IMR-90 (cell line): ENCODE measurements around the gene ST6GALNAC4. TPM values are rescaled to one million over a fixed set of nuclear protein-coding genes. Genes with fewer than 3 reads are reported as not detected.

Experiments
- ATAC-seq: fragments of 200-7000 bp; cut with Tn5 transposase; 2 replicates; pipeline ENCODE4 v1.9.1; 2020; ENCODE audit warnings: low read depth, mild to moderate bottlenecking, moderate library complexity
- BruUV-seq: library from RNA; stranded (reverse); fragments of 400-500 nt; replicated peaks from 2 replicates; lab custom pipeline; 2021; lab: Mats Ljungman, UMichigan
- CTCF ChIA-PET: fragments of 300-600 bp; formaldehyde crosslinking; extraction: SDS; loops from one replicate; lab custom pipeline; 2021; ENCODE audit warnings: antibody characterized with exemption; lab: Yijun Ruan, JAX
- POLR2A ChIA-PET: fragments of 300-600 bp; sonication (Branson Sonifier 250); formaldehyde crosslinking; loops from one replicate; lab custom pipeline; 2022; ENCODE audit warnings: antibody characterized with exemption; ENCODE audit not compliant: unreplicated experiment; lab: Charles Lee
- DNase-seq: peaks from one replicate; pipeline ENCODE4 v3.0.0; 2013
- H2AFZ ChIP-seq: replicated peaks from 2 replicates; pipeline ENCODE3; 2013; ENCODE audit warnings: low read length, mild to moderate bottlenecking; ENCODE audit not compliant: poor library complexity
- H2AK5ac ChIP-seq: 2 replicates; pipeline ENCODE4 v1.6.1; 2013; ENCODE audit warnings: low read depth, low read length, inconsistent platforms
- H2AK9ac ChIP-seq: replicated peaks from 2 replicates; pipeline ENCODE3; 2013; ENCODE audit warnings: mild to moderate bottlenecking, low read depth, low read length, moderate library complexity; ENCODE audit not compliant: poor library complexity
- H2BK120ac ChIP-seq: 2 replicates; pipeline ENCODE4 v1.6.1; 2013; ENCODE audit warnings: low read depth, low read length, inconsistent platforms
- H2BK15ac ChIP-seq: 3 replicates; pipeline ENCODE4 v1.6.1; 2013; ENCODE audit warnings: low read depth, low read length, inconsistent platforms
- H2BK20ac ChIP-seq: 2 replicates; pipeline ENCODE4 v1.6.1; 2013; ENCODE audit warnings: low read depth, mild to moderate bottlenecking, inconsistent platforms, low read length, moderate library complexity
- H2BK5ac ChIP-seq: 2 replicates; pipeline ENCODE4 v1.6.1; 2013; ENCODE audit warnings: mild to moderate bottlenecking, low read depth, low read length, inconsistent platforms; ENCODE audit not compliant: poor library complexity, severe bottlenecking
- H3K14ac ChIP-seq: replicated peaks from 2 replicates; pipeline ENCODE4 v1.6.1; 2013; ENCODE audit warnings: low read depth, low read length, inconsistent platforms
- H3K18ac ChIP-seq: 2 replicates; pipeline ENCODE4 v1.6.1; 2013; ENCODE audit warnings: low read depth, low read length, control low read depth
- H3K23ac ChIP-seq: 2 replicates; pipeline ENCODE4 v1.6.1; 2013; ENCODE audit warnings: low read depth, low read length, inconsistent platforms
- H3K27ac ChIP-seq: 2 replicates; pipeline ENCODE4 v1.5.1; 2013; ENCODE audit warnings: mild to moderate bottlenecking, control low read depth, low read length; ENCODE audit not compliant: insufficient read depth
- H3K27me3 ChIP-seq: 2 replicates; pipeline ENCODE4 v1.6.1; 2013; ENCODE audit warnings: low read length; ENCODE audit not compliant: control insufficient read depth, insufficient read depth
- H3K36me3 ChIP-seq: 2 replicates; pipeline ENCODE4 v1.6.1; 2013; ENCODE audit warnings: low read length, mixed read lengths; ENCODE audit not compliant: control insufficient read depth, insufficient read depth
- H3K4ac ChIP-seq: 2 replicates; pipeline ENCODE4 v1.6.1; 2013; ENCODE audit warnings: low read depth, low read length, inconsistent platforms
- H3K4me1 ChIP-seq: 2 replicates; pipeline ENCODE4 v1.6.1; 2013; ENCODE audit warnings: low read length, mixed read lengths; ENCODE audit not compliant: control insufficient read depth, insufficient read depth
- H3K4me2 ChIP-seq: 2 replicates; pipeline ENCODE4 v1.6.1; 2013; ENCODE audit warnings: low read depth, mild to moderate bottlenecking, control low read depth, low read length, moderate library complexity
- H3K4me3 ChIP-seq: 2 replicates; pipeline ENCODE4 v1.5.1; 2013; ENCODE audit warnings: low read depth, mild to moderate bottlenecking, control low read depth, low read length, moderate library complexity; ENCODE audit not compliant: insufficient read depth
- H3K56ac ChIP-seq: 2 replicates; pipeline ENCODE4 v1.6.1; 2013; ENCODE audit warnings: low read length, inconsistent platforms; ENCODE audit not compliant: insufficient read depth; ENCODE audit errors: extremely low read depth
- H3K79me1 ChIP-seq, 2 experiments: 2 replicates each; pipeline ENCODE4 v1.6.1; 2013; ENCODE audit warnings: low read length in 2 of 2, inconsistent platforms in 1 of 2, low read depth in 1 of 2
- H3K9ac ChIP-seq: 2 replicates; pipeline ENCODE4 v1.6.1; 2013; ENCODE audit warnings: low read depth, low read length, control low read depth
- H3K9me1 ChIP-seq: 2 replicates; pipeline ENCODE4 v1.6.1; 2013; ENCODE audit warnings: low read length, inconsistent platforms; ENCODE audit not compliant: insufficient read depth
- H3K9me3 ChIP-seq: 2 replicates; pipeline ENCODE4 v1.6.1; 2013; ENCODE audit warnings: low read length; ENCODE audit not compliant: control insufficient read depth, insufficient read depth
- H4K20me1 ChIP-seq: 2 replicates; pipeline ENCODE4 v1.6.1; 2013; ENCODE audit warnings: low read length, inconsistent platforms; ENCODE audit not compliant: insufficient read depth
- H4K5ac ChIP-seq: 2 replicates; pipeline ENCODE4 v1.6.1; 2013; ENCODE audit warnings: mild to moderate bottlenecking, low read depth, low read length, control low read depth
- H4K8ac ChIP-seq, 2 experiments: 2 replicates each; pipeline ENCODE4 v1.6.1; 2013; ENCODE audit warnings: low read depth in 2 of 2, low read length in 2 of 2, control low read depth in 1 of 2, inconsistent platforms in 1 of 2
- H4K91ac ChIP-seq: 2 replicates; pipeline ENCODE4 v1.6.1; 2013; ENCODE audit warnings: low read depth, low read length, inconsistent platforms; ENCODE audit not compliant: insufficient read depth
- BHLHE40 ChIP-seq: fragments of 150-350 bp; IDR thresholded peaks from 2 replicates; pipeline ENCODE4 v1.6.1; 2016; ENCODE audit warnings: mild to moderate bottlenecking, low read depth, low read length
- CEBPB ChIP-seq: IDR thresholded peaks from 2 replicates; pipeline ENCODE4 v1.6.1; 2012; ENCODE audit warnings: low read depth, low read length, improper control_type of control experiment
- CHD1 ChIP-seq: IDR thresholded peaks from 2 replicates; pipeline ENCODE4 v1.6.1; 2012; ENCODE audit warnings: low read depth, low read length, improper control_type of control experiment
- CTCF ChIP-seq: conservative IDR thresholded peaks from 2 replicates; pipeline ENCODE4 v1.5.1; 2012; ENCODE audit warnings: mild to moderate bottlenecking, low read depth, low read length, improper control_type of control experiment
- ELK1 ChIP-seq: fragments of 150-350 bp; IDR thresholded peaks from 2 replicates; pipeline ENCODE4 v1.6.1; 2016; ENCODE audit warnings: low read depth, mild to moderate bottlenecking, low read length, moderate library complexity, borderline replicate concordance
- MAFK ChIP-seq: IDR thresholded peaks from 2 replicates; pipeline ENCODE4 v1.6.1; 2012; ENCODE audit warnings: low read depth, low read length, improper control_type of control experiment
- MAZ ChIP-seq: IDR thresholded peaks from 2 replicates; pipeline ENCODE4 v1.6.1; 2012; ENCODE audit warnings: low read depth, mild to moderate bottlenecking, low read length, improper control_type of control experiment, moderate library complexity, borderline replicate concordance
- MXI1 ChIP-seq: IDR thresholded peaks from 2 replicates; pipeline ENCODE4 v1.6.1; 2012; ENCODE audit warnings: low read depth, mild to moderate bottlenecking, low read length, moderate library complexity, borderline replicate concordance
- NFE2L2 ChIP-seq: fragments of 150-350 bp; IDR thresholded peaks from 2 replicates; pipeline ENCODE4 v1.6.1; 2016; ENCODE audit warnings: low read depth, mild to moderate bottlenecking, low read length
- POLR2A ChIP-seq: IDR thresholded peaks from 2 replicates; pipeline ENCODE4 v1.6.1; 2012; ENCODE audit warnings: mild to moderate bottlenecking, low read depth, low read length
- RAD21 ChIP-seq: IDR thresholded peaks from 2 replicates; pipeline ENCODE4 v1.6.1; 2012; ENCODE audit warnings: low read length, improper control_type of control experiment
- RFX5 ChIP-seq: IDR thresholded peaks from 2 replicates; pipeline ENCODE4 v1.8.0; 2012; ENCODE audit warnings: low read depth, mild to moderate bottlenecking, low read length, moderate library complexity
- SMC3 ChIP-seq: fragments of 150-350 bp; IDR thresholded peaks from 2 replicates; pipeline ENCODE4 v1.6.1; 2016; ENCODE audit warnings: low read depth, mild to moderate bottlenecking, antibody characterized with exemption, low read length, moderate library complexity
- USF2 ChIP-seq: fragments of 150-350 bp; IDR thresholded peaks from 2 replicates; pipeline ENCODE4 v1.6.1; 2017; ENCODE audit warnings: mild to moderate bottlenecking, antibody characterized with exemption, low read length, low read depth
- WGBS, 2 experiments: methylation state at CpG; one replicate each; pipeline versions ENCODE4 v1.1.5 to v1.1.7; 2013; ENCODE audit warnings: missing lambda C conversion rate in 2 of 2; ENCODE audit not compliant: insufficient read length in 1 of 2; ENCODE audit errors: extremely low coverage in 2 of 2; 5-methylcytosine and 5-hydroxymethylcytosine counted together
- dilution Hi-C: fragments of 300-500 bp; cut with HindIII; formaldehyde crosslinking; loops from one replicate; pipeline ENCODE4 v1.14.3; 2018; ENCODE audit warnings: low sequenced_read_pairs; ENCODE audit not compliant: unreplicated experiment
- in situ Hi-C: fragments of 300-500 bp; cut with MboI; formaldehyde crosslinking; loops from 3 replicates; pipeline ENCODE4 v1.14.3; 2019; ENCODE audit warnings: low sequenced_read_pairs, inconsistent platforms, mixed read lengths
- intact Hi-C: fragments of 100-400 bp; cut with micrococcal nuclease; formaldehyde crosslinking; loops from 2 replicates; pipeline ENCODE4 v1.10.0; 2022
- polyA plus RNA-seq, 3 experiments: library from polyadenylated mRNA; depleted of rRNA; stranded (reverse); fragments of >200 nt; gene quantifications; 2 replicates each; pipeline ENCODE4 v1.2.3, GENCODE V29; 2012; ENCODE audit warnings: low replicate concordance in 1 of 3
- total RNA-seq: library from RNA; depleted of rRNA; stranded (reverse); fragments of >200 nt; gene quantifications from 2 replicates; pipeline ENCODE4 v1.2.3, GENCODE V29; 2012

The ST6GALNAC4 gene
- total and polyA plus RNA-seq, 2 of the 4 experiments (the other 2 are of a cell fraction), result 12.5 to 32.9 TPM

- no TSS peak for BruUV-seq
- CTCF ChIA-PET, result no interaction called here
These were observed 31.2 kb upstream of the ST6GALNAC4 start for GRCh38 chr9:127947841-127948710.

More at GRCh38 chr9:127947841-127948710, 31.2 kb upstream of the ST6GALNAC4 start:
- Histone ChIP-seq H4K91ac (no peak overlapping the region), H3K9ac (no peak overlapping the region), H3K18ac (no peak overlapping the region), H3K79me1 (peaks cover 0 to 20% of the 10 kb centered on the region in 2 experiments; a peak in 3 of 4 replicates), H4K8ac (no peak overlapping the region), H2BK15ac (no peak overlapping the region), H2AK5ac (no peak overlapping the region), H2BK20ac (no peak overlapping the region), H3K36me3 (peaks cover 23% of the 10 kb centered on the region), H3K4me3 (no peak overlapping the region), H3K14ac (no peak overlapping the region), H4K5ac (no peak overlapping the region), H3K27me3 (no peaks in the 10 kb centered on the region), H2BK5ac (no peak overlapping the region), H3K9me1 (peaks cover 6% of the 10 kb centered on the region; the same call in 1 of the 2 replicates), H3K4me2 (no peak overlapping the region), H3K9me3 (no peaks in the 10 kb centered on the region), H3K56ac (no peak overlapping the region), H3K23ac (no peak overlapping the region), H3K4ac (no peak overlapping the region), H3K27ac (no peak overlapping the region), H4K20me1 (peaks cover 9% of the 10 kb centered on the region), H2BK120ac (no peak overlapping the region), H2AK9ac (no peak overlapping the region), H2AFZ (no peak overlapping the region), H3K4me1 (peaks cover 4% of the 10 kb centered on the region; the same call in 1 of the 2 replicates)
- ATAC-seq, result no peak
- 64% methylated on average over 6 of the region's 17 CpGs; no CpG with 5 or more reads in 1 of the 2 experiments for WGBS, 2 experiments
- intact Hi-C loops, result no loop called here
- DNase-seq, result no peak
- in situ Hi-C loops, result no loop called here
- POLR2A ChIA-PET, result no interaction called here
- TF ChIP-seq NFE2L2 (no peak), MAZ (no peak), CTCF (no peak), MAFK (no peak), ELK1 (no peak), USF2 (no peak), MXI1 (no peak), POLR2A (no peak), CHD1 (no peak), BHLHE40 (no peak), RAD21 (no peak), CEBPB (no peak), SMC3 (no peak), RFX5 (no peak)
- dilution Hi-C loops, result no loop called here
